HEK293 (cell line): Measurements from ENCODE around the gene MELK.

Source experiments
- KLF9 ChIP-seq: fragments of 450-650 bp; formaldehyde crosslinking; IDR thresholded peaks from 2 replicates; pipeline ENCODE4 v1.5.1; 2016; ENCODE audit warnings: missing biosample characterization, missing genetic modification characterization, low read depth
- SALL2 ChIP-seq: fragments of 450-650 bp; formaldehyde crosslinking; IDR thresholded peaks from 2 replicates; pipeline ENCODE4 v1.5.0; 2017; ENCODE audit warnings: missing biosample characterization, mild to moderate bottlenecking, missing genetic modification characterization, borderline replicate concordance
- ZBTB1 ChIP-seq: fragments of 450-650 bp; formaldehyde crosslinking; IDR thresholded peaks from 2 replicates; pipeline ENCODE4 v1.5.1; 2016; ENCODE audit warnings: missing biosample characterization, missing genetic modification characterization
- ZFHX2 ChIP-seq: fragments of 450-650 bp; formaldehyde crosslinking; conservative IDR thresholded peaks from 2 replicates; pipeline ENCODE4 v1.5.1; 2016; ENCODE audit warnings: missing biosample characterization, missing genetic modification characterization
- ZNF350 ChIP-seq: fragments of 450-650 bp; formaldehyde crosslinking; IDR thresholded peaks from 2 replicates; pipeline ENCODE4 v1.5.0; 2017; ENCODE audit warnings: missing biosample characterization, mild to moderate bottlenecking, missing genetic modification characterization
- ZNF549 ChIP-seq: fragments of 450-650 bp; IDR thresholded peaks from 2 replicates; pipeline ENCODE4 v1.5.1; 2018; ENCODE audit warnings: missing biosample characterization, missing genetic modification characterization, mild to moderate bottlenecking, inconsistent platforms, moderate library complexity
- ZNF561 ChIP-seq: fragments of 450-650 bp; IDR thresholded peaks from 2 replicates; pipeline ENCODE4 v1.5.1; 2018; ENCODE audit warnings: missing biosample characterization, missing genetic modification characterization, borderline replicate concordance
- ZNF654 ChIP-seq: fragments of 450-650 bp; formaldehyde crosslinking; IDR thresholded peaks from 2 replicates; pipeline ENCODE4 v1.5.1; 2016; ENCODE audit warnings: low read depth, missing biosample characterization, missing genetic modification characterization
- ZNF747 ChIP-seq: fragments of 450-650 bp; formaldehyde crosslinking; IDR thresholded peaks from 2 replicates; pipeline ENCODE4 v1.5.1; 2016; ENCODE audit warnings: missing biosample characterization, missing genetic modification characterization
- TF ChIP-seq, protein P1 (sequence below): fragments of 450-650 bp; formaldehyde crosslinking; IDR thresholded peaks from 2 replicates; pipeline ENCODE4 v1.5.1; 2016; ENCODE audit warnings: missing biosample characterization, missing genetic modification characterization
- TF ChIP-seq, protein P2 (sequence below): fragments of 450-650 bp; formaldehyde crosslinking; IDR thresholded peaks from 2 replicates; pipeline ENCODE4 v1.5.1; 2017; ENCODE audit warnings: missing biosample characterization, missing genetic modification characterization
- TF ChIP-seq, protein P3 (sequence below): fragments of 450-650 bp; formaldehyde crosslinking; IDR thresholded peaks from 2 replicates; pipeline ENCODE4 v1.5.1; 2016; ENCODE audit warnings: missing biosample characterization, missing genetic modification characterization
- TF ChIP-seq, protein P4 (sequence below): fragments of 450-650 bp; formaldehyde crosslinking; IDR thresholded peaks from 2 replicates; pipeline ENCODE4 v1.5.1; 2016; ENCODE audit warnings: missing biosample characterization, missing genetic modification characterization
- TF ChIP-seq, protein P5 (sequence below): fragments of 450-650 bp; formaldehyde crosslinking; IDR thresholded peaks from 2 replicates; pipeline ENCODE4 v1.5.1; 2016; ENCODE audit warnings: missing biosample characterization, missing genetic modification characterization, low read depth

DNA sequence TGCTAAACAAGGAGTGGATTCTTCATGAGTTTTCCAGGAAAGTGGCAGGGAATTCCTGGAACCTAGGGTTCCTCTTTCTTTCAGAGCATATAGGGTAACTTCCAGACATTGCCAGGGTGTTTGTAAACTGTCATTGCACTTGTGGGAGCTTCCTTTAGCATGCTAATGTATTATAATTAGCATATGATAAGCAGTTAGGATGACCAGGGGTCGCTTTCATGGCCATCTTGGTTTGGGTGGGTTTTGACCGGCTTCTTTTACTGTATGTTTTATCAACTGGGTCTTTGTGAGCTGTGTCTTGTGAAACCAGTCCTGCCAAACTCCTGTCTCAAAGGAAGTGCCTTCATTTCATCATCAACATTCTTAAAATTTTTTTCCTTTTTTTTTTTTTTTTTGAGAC lies 11.9 kb upstream of the MELK start:
- TF ChIP-seq, protein P1, sequence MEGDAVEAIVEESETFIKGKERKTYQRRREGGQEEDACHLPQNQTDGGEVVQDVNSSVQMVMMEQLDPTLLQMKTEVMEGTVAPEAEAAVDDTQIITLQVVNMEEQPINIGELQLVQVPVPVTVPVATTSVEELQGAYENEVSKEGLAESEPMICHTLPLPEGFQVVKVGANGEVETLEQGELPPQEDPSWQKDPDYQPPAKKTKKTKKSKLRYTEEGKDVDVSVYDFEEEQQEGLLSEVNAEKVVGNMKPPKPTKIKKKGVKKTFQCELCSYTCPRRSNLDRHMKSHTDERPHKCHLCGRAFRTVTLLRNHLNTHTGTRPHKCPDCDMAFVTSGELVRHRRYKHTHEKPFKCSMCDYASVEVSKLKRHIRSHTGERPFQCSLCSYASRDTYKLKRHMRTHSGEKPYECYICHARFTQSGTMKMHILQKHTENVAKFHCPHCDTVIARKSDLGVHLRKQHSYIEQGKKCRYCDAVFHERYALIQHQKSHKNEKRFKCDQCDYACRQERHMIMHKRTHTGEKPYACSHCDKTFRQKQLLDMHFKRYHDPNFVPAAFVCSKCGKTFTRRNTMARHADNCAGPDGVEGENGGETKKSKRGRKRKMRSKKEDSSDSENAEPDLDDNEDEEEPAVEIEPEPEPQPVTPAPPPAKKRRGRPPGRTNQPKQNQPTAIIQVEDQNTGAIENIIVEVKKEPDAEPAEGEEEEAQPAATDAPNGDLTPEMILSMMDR (tag by site-specific recombination), result no peak
- TF ChIP-seq ZNF350 (tag by site-specific recombination), result no peak
- no peak for TF ChIP-seq ZNF549 (tag by site-specific recombination)
- no peak for TF ChIP-seq KLF9 (tag by site-specific recombination)
- TF ChIP-seq, protein P2, sequence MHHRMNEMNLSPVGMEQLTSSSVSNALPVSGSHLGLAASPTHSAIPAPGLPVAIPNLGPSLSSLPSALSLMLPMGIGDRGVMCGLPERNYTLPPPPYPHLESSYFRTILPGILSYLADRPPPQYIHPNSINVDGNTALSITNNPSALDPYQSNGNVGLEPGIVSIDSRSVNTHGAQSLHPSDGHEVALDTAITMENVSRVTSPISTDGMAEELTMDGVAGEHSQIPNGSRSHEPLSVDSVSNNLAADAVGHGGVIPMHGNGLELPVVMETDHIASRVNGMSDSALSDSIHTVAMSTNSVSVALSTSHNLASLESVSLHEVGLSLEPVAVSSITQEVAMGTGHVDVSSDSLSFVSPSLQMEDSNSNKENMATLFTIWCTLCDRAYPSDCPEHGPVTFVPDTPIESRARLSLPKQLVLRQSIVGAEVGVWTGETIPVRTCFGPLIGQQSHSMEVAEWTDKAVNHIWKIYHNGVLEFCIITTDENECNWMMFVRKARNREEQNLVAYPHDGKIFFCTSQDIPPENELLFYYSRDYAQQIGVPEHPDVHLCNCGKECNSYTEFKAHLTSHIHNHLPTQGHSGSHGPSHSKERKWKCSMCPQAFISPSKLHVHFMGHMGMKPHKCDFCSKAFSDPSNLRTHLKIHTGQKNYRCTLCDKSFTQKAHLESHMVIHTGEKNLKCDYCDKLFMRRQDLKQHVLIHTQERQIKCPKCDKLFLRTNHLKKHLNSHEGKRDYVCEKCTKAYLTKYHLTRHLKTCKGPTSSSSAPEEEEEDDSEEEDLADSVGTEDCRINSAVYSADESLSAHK (tag by site-specific recombination), result no peak
- TF ChIP-seq, protein P3, sequence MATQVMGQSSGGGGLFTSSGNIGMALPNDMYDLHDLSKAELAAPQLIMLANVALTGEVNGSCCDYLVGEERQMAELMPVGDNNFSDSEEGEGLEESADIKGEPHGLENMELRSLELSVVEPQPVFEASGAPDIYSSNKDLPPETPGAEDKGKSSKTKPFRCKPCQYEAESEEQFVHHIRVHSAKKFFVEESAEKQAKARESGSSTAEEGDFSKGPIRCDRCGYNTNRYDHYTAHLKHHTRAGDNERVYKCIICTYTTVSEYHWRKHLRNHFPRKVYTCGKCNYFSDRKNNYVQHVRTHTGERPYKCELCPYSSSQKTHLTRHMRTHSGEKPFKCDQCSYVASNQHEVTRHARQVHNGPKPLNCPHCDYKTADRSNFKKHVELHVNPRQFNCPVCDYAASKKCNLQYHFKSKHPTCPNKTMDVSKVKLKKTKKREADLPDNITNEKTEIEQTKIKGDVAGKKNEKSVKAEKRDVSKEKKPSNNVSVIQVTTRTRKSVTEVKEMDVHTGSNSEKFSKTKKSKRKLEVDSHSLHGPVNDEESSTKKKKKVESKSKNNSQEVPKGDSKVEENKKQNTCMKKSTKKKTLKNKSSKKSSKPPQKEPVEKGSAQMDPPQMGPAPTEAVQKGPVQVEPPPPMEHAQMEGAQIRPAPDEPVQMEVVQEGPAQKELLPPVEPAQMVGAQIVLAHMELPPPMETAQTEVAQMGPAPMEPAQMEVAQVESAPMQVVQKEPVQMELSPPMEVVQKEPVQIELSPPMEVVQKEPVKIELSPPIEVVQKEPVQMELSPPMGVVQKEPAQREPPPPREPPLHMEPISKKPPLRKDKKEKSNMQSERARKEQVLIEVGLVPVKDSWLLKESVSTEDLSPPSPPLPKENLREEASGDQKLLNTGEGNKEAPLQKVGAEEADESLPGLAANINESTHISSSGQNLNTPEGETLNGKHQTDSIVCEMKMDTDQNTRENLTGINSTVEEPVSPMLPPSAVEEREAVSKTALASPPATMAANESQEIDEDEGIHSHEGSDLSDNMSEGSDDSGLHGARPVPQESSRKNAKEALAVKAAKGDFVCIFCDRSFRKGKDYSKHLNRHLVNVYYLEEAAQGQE, result no peak
- no peak for TF ChIP-seq ZNF561 (tag by site-specific recombination)
- TF ChIP-seq ZBTB1 (tag by site-specific recombination), result no peak
- TF ChIP-seq SALL2, result no peak
- TF ChIP-seq ZNF747 (tag by site-specific recombination), result no peak
- TF ChIP-seq ZFHX2 (tag by site-specific recombination), result no peak
- TF ChIP-seq, protein P4, sequence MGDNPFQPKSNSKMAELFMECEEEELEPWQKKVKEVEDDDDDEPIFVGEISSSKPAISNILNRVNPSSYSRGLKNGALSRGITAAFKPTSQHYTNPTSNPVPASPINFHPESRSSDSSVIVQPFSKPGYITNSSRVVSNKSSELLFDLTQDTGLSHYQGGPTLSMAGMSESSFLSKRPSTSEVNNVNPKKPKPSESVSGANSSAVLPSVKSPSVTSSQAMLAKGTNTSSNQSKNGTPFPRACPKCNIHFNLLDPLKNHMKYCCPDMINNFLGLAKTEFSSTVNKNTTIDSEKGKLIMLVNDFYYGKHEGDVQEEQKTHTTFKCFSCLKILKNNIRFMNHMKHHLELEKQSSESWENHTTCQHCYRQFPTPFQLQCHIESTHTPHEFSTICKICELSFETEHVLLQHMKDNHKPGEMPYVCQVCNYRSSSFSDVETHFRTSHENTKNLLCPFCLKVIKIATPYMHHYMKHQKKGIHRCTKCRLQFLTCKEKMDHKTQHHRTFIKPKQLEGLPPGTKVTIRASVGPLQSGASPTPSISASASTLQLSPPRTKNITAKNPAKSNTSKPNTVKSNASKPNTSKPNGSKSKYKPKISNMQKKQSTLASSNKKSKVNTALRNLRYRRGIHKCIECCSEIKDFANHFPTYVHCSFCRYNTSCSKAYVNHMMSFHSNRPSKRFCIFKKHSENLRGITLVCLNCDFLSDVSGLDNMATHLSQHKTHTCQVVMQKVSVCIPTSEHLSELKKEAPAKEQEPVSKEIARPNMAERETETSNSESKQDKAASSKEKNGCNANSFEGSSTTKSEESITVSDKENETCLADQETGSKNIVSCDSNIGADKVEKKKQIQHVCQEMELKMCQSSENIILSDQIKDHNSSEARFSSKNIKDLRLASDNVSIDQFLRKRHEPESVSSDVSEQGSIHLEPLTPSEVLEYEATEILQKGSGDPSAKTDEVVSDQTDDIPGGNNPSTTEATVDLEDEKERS (tag by site-specific recombination), result no peak
- TF ChIP-seq ZNF654, result no peak
- TF ChIP-seq, protein P5, sequence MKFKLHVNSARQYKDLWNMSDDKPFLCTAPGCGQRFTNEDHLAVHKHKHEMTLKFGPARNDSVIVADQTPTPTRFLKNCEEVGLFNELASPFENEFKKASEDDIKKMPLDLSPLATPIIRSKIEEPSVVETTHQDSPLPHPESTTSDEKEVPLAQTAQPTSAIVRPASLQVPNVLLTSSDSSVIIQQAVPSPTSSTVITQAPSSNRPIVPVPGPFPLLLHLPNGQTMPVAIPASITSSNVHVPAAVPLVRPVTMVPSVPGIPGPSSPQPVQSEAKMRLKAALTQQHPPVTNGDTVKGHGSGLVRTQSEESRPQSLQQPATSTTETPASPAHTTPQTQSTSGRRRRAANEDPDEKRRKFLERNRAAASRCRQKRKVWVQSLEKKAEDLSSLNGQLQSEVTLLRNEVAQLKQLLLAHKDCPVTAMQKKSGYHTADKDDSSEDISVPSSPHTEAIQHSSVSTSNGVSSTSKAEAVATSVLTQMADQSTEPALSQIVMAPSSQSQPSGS (tag by site-specific recombination), result no peak
